DOHH2 (cell line): ENCODE results near the gene PGAP2.

Experiments used
- H3F3A ChIP-seq: fragments of 200-600 bp; sonication (generic), shearing (Covaris generic); 2 replicates; pipeline ENCODE4 v1.6.0; 2016; ENCODE audit warnings: antibody characterized with exemption, mild to moderate bottlenecking; ENCODE audit not compliant: control insufficient read depth, insufficient read depth
- H3K27ac ChIP-seq: fragments of 200-600 bp; sonication (generic); 2 replicates; pipeline ENCODE4 v1.5.1; 2014; ENCODE audit warnings: low read depth, mild to moderate bottlenecking, low read length, moderate library complexity
- H3K27me3 ChIP-seq: fragments of 200-600 bp; sonication (generic); 2 replicates; pipeline ENCODE4 v1.6.1; 2014; ENCODE audit warnings: mild to moderate bottlenecking, low read length, mixed read lengths; ENCODE audit not compliant: control insufficient read depth
- H3K36me3 ChIP-seq: fragments of 200-600 bp; sonication (generic); 2 replicates; pipeline ENCODE4 v1.6.1; 2014; ENCODE audit warnings: mild to moderate bottlenecking, low read length, moderate library complexity, mixed read lengths; ENCODE audit not compliant: control insufficient read depth
- H3K4me1 ChIP-seq: fragments of 200-600 bp; sonication (generic); 2 replicates; pipeline ENCODE4 v1.6.1; 2014; ENCODE audit warnings: mild to moderate bottlenecking, low read length, mixed read lengths; ENCODE audit not compliant: control insufficient read depth
- H3K4me2 ChIP-seq: fragments of 200-600 bp; sonication (generic); 2 replicates; pipeline ENCODE4 v1.6.0; 2014; ENCODE audit warnings: mild to moderate bottlenecking, low read length, moderate library complexity
- H3K4me3 ChIP-seq: fragments of 200-600 bp; sonication (generic); 2 replicates; pipeline ENCODE4 v1.5.1; 2014; ENCODE audit warnings: mild to moderate bottlenecking, low read length, mixed read lengths
- H3K79me2 ChIP-seq: fragments of 200-600 bp; sonication (generic); 2 replicates; pipeline ENCODE4 v1.6.1; 2014; ENCODE audit warnings: mild to moderate bottlenecking, low read length, mixed read lengths; ENCODE audit not compliant: control insufficient read depth
- H3K9me2 ChIP-seq: fragments of 200-600 bp; sonication (generic); replicated peaks from 2 replicates; pipeline ENCODE4 v1.6.1; 2014; ENCODE audit warnings: mild to moderate bottlenecking, low read length, mixed read lengths; ENCODE audit not compliant: control insufficient read depth
- H3K9me3 ChIP-seq: fragments of 200-600 bp; sonication (generic); 2 replicates; pipeline ENCODE4 v1.6.1; 2014; ENCODE audit warnings: antibody characterized with exemption, low read length, mixed read lengths; ENCODE audit not compliant: control insufficient read depth, insufficient read depth
- H4K20me1 ChIP-seq: fragments of 200-600 bp; sonication (generic); 2 replicates; pipeline ENCODE4 v1.6.0; 2014; ENCODE audit warnings: low read depth, mild to moderate bottlenecking, antibody characterized with exemption, low read length, moderate library complexity; ENCODE audit not compliant: control insufficient read depth, insufficient read depth
- CTCF ChIP-seq: fragments of 200-600 bp; sonication (generic); IDR thresholded peaks from one replicate; pipeline ENCODE4 v1.5.1; 2014; ENCODE audit warnings: antibody characterized with exemption, mild to moderate bottlenecking, low read depth, low read length; ENCODE audit not compliant: poor library complexity, severe bottlenecking
- EZH2phosphoT487 ChIP-seq: fragments of 200-600 bp; sonication (generic); IDR thresholded peaks from 2 replicates; pipeline ENCODE4 v1.6.1; 2017; ENCODE audit warnings: borderline replicate concordance, mild to moderate bottlenecking, antibody characterized with exemption, low read length, moderate library complexity, mixed read lengths

Gene PGAP2

GRCh38 chr11:3820971-3821370, 12.6 kb downstream of the PGAP2 start:
- Histone ChIP-seq H3K27ac (no peak overlapping the region), H3K9me2 (no peaks in the 10 kb centered on the region), H3K27me3 (no peaks in the 10 kb centered on the region), H3F3A (no peaks in the 10 kb centered on the region), H3K9me3 (no peaks in the 10 kb centered on the region), H3K4me3 (no peak overlapping the region), H3K79me2 (no peaks in the 10 kb centered on the region), H4K20me1 (no peaks in the 10 kb centered on the region), H3K36me3 (peaks cover 14% of the 10 kb centered on the region), H3K4me1 (no peaks in the 10 kb centered on the region), H3K4me2 (no peak overlapping the region)
- TF ChIP-seq CTCF (no peak), EZH2phosphoT487 (no peak)

GRCh38 chr11:3822312-3822711, 14.0 kb downstream of the PGAP2 start:
- no peak overlapping the region for H3K4me2 ChIP-seq
- no peak overlapping the region for H3K27ac ChIP-seq
- peaks cover 27% of the 10 kb centered on the region for H3K36me3 ChIP-seq
- H3K4me3 ChIP-seq: no peak overlapping the region
- H3K4me1 ChIP-seq: no peaks in the 10 kb centered on the region
- H3K79me2 ChIP-seq: no peaks in the 10 kb centered on the region
- no peaks in the 10 kb centered on the region for H3F3A ChIP-seq
- H4K20me1 ChIP-seq: no peaks in the 10 kb centered on the region
- no peaks in the 10 kb centered on the region for H3K9me2 ChIP-seq
- TF ChIP-seq CTCF (no peak), EZH2phosphoT487 (no peak)
- no peaks in the 10 kb centered on the region for H3K9me3 ChIP-seq
- H3K27me3 ChIP-seq: no peaks in the 10 kb centered on the region

GRCh38 chr11:3823303-3823702, 14.9 kb downstream of the PGAP2 start:
- H3K36me3 ChIP-seq: peaks cover 37% of the 10 kb centered on the region
- no peaks in the 10 kb centered on the region for H3K79me2 ChIP-seq
- H3K27me3 ChIP-seq: no peaks in the 10 kb centered on the region
- H3K4me3 ChIP-seq: no peak overlapping the region
- H3K9me2 ChIP-seq: no peaks in the 10 kb centered on the region
- TF ChIP-seq EZH2phosphoT487: no peak
- no peak for TF ChIP-seq CTCF
- H3K4me1 ChIP-seq: no peaks in the 10 kb centered on the region
- no peaks in the 10 kb centered on the region for H4K20me1 ChIP-seq
- H3F3A ChIP-seq: no peaks in the 10 kb centered on the region
- no peaks in the 10 kb centered on the region for H3K9me3 ChIP-seq
- no peak overlapping the region for H3K27ac ChIP-seq
- H3K4me2 ChIP-seq: no peak overlapping the region
